Measurements from ENCODE around the gene TRMT44.

The TRMT44 gene

GRCh38 chr4:8493484-8493883, 52.9 kb downstream of the TRMT44 start:
- DNase-seq (ENCODE audit: low read depth), result no peak

- no peak for DNase-seq (ENCODE audit: low read depth)
Observed at GRCh38 chr4:8494218-8494617, 53.6 kb downstream of the TRMT44 start.

GRCh38 chr4:8494983-8495548, 54.5 kb downstream of the TRMT44 start:
- DNase-seq (ENCODE audit: low read depth), result no peak

GRCh38 chr4:8495803-8496202, 55.2 kb downstream of the TRMT44 start:
- no peak for DNase-seq (ENCODE audit: low read depth)

- DNase-seq (ENCODE audit: low read depth), result no peak
Observed at GRCh38 chr4:8497762-8498161, 57.2 kb downstream of the TRMT44 start.

- DNase-seq (ENCODE audit: low read depth), result no peak
Observed at GRCh38 chr4:8500966-8501365, 60.4 kb downstream of the TRMT44 start.

GRCh38 chr4:8501781-8502180, 61.2 kb downstream of the TRMT44 start:
- DNase-seq (ENCODE audit: low read depth), result no peak

GRCh38 chr4:8502371-8502770, 61.8 kb downstream of the TRMT44 start:
- no peak for DNase-seq (ENCODE audit: low read depth)

- DNase-seq (ENCODE audit: low read depth), result no peak
Observed at GRCh38 chr4:8502836-8503585, 62.4 kb downstream of the TRMT44 start.

- no peak for DNase-seq (ENCODE audit: low read depth)
Observed at GRCh38 chr4:8503801-8504200, 63.2 kb downstream of the TRMT44 start.

- no peak for DNase-seq (ENCODE audit: low read depth)
Observed at GRCh38 chr4:8504279-8505007, 63.9 kb downstream of the TRMT44 start.

GRCh38 chr4:8505229-8505628, 64.7 kb downstream of the TRMT44 start:
- no peak for DNase-seq (ENCODE audit: low read depth)

GRCh38 chr4:8506006-8506372, 65.4 kb downstream of the TRMT44 start:
- no peak for DNase-seq (ENCODE audit: low read depth)

GRCh38 chr4:8506373-8507195, 66.0 kb downstream of the TRMT44 start:
- no peak for DNase-seq (ENCODE audit: low read depth)

GRCh38 chr4:8507196-8507570, 66.6 kb downstream of the TRMT44 start:
- no peak for DNase-seq (ENCODE audit: low read depth)

- DNase-seq (ENCODE audit: low read depth), result no peak
Observed at GRCh38 chr4:8507624-8508023, 67.0 kb downstream of the TRMT44 start.

- DNase-seq (ENCODE audit: low read depth), result no peak
Observed at GRCh38 chr4:8508266-8508665, 67.7 kb downstream of the TRMT44 start.

- no peak for DNase-seq (ENCODE audit: low read depth)
Observed at GRCh38 chr4:8508740-8509139, 68.2 kb downstream of the TRMT44 start.

GRCh38 chr4:8509311-8509950, 68.9 kb downstream of the TRMT44 start:
- no peak for DNase-seq (ENCODE audit: low read depth)

- no peak for DNase-seq (ENCODE audit: low read depth)
Observed at GRCh38 chr4:8510191-8510590, 69.6 kb downstream of the TRMT44 start.

GRCh38 chr4:8510611-8511285, 70.2 kb downstream of the TRMT44 start:
- DNase-seq (ENCODE audit: low read depth), result no peak
